ENCODE results near the gene VPS39.

VPS39 gene

DNA sequence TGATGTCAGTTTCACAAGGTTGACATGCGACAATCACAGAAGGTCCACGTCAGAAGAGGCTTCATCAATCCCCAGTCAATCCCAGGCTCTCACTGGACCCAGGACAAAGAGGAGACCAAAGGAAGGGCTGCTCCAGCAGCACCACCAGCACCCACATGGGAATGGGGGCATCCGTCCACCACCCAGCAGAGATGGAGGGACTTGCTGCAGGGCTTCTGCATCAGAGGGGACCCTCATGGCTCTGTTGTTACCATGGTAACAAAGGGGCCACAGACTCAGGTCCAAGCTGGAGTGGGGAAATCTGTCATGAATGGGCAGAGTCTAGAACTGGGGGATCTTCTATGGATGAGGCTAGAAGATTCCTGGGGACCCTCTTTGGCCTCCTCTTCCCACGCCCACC is 64.7 kb downstream of the VPS39 start:
- no peak for DNase-seq

DNA sequence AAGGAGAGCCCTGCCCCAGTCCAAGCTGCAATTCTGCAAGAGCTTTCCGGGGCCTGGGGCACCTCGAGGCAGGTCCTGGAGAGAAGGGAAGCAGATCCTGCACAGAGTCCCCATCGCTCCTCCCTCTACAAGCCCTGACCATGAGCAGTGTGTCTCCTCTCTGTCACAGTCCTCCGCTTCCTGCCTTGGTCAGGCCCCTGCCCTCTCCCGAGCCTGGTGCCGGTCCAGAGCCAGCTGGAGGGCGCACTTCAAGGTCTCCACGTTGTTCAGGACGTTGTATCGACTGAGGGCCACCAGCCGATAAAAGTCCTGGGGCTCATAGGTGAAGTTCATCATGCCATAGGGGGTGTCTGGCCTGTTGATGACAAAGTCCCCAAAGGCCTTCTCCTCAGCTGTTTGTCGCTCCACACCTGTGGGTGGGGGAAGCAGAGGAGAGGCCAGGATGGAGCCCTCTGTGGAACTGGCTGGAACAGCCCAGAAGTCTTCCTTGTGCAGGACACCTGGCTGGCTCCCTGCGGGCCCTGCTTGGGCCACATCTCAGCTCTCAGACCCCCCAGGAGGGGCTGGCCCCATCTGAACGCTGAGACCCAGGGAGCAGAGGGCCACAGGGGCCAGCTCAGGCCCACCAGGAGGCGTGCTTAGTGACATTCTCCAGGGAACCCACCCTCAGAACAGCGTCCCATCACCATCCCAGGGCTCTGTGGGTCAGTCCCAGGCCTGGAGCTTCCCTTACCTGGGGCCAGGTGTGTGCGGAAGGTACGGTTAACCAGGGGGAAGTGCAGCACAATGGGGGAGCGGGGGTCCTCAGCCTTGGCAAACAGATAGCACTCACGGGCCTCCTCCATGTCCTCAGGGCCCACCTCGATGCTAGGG is 66.1 kb downstream of the VPS39 start:
- no peak for DNase-seq

GRCh38 chr15:42141246-42141645 is 66.9 kb downstream of the VPS39 start:
- DNase-seq, result no peak

DNA sequence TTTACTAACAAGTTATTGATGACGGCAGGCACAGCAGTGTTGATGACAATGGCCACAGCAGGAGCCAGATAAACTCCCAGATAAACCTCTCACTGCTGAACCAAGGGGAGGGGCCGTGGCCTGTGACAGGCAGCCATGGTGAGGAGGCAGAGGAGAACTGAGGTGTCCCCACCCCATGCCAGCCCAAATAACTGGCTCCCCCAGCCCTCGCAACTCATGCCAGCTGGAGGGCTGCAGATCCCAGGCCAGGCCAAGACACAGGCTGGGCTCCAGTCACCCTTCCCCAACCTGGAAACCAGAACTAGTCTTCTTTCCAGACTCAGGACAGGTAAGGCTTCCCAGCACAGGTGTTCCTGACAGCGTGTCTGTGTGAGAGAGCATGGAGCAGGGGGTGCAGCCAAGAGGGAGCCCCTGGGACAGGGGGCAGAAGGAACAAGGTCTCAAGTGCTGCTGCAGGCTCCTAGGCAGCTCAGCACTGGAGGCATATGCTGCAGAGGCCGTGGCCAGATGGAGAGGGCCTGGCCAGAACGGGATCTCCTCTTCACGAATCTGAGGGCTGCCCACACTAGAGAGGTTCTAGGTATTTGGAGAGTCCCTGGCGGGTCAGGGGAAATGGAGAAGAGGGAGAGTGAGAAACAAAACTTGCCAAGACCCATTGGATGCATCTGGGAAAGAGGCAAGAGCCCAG is 67.6 kb downstream of the VPS39 start:
- no peak for DNase-seq

DNA sequence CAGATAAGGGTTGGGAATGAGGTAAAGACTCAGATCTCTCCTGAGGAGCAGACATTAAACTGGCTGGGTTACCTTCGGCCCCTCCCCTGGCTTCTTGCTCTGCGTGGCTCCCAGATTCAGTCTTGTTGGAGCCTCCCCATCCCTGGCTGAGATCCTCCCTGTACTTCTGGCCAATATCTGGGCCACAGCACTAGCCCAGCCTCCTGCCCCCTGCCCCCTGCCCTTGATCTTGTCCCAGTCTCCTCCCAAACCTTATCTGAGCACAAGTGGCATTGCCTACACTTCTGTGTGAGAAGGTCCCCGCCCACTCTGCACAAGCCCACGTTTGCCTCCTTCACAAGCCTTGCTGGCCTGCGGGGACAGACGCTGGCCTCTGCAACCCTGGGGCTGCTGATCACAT is 68.5 kb downstream of the VPS39 start:
- DNase-seq, result no peak

DNA sequence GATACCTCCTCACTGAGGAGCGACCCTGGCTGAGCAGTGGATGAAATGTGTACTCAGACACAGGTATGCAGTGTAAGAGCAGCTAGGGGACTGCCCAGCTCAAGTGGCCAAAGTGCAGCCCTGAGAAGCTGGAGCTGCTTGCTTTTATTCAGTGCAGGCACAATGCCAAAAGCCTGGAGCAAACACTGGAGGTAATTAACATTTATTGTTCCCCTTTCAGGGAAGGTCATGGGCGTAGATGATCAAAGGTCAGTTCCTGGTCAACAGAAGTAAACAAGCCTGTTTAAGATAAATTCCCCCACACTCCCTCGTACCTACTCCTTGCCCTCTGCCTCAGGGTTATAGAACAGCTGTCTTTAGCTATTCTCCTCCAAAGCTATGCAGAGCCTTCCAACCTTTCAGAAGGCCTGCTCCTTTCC is 69.1 kb downstream of the VPS39 start:
- no peak for DNase-seq

GRCh38 chr15:42138411-42138810 is 69.7 kb downstream of the VPS39 start:
- DNase-seq, result no peak

DNA sequence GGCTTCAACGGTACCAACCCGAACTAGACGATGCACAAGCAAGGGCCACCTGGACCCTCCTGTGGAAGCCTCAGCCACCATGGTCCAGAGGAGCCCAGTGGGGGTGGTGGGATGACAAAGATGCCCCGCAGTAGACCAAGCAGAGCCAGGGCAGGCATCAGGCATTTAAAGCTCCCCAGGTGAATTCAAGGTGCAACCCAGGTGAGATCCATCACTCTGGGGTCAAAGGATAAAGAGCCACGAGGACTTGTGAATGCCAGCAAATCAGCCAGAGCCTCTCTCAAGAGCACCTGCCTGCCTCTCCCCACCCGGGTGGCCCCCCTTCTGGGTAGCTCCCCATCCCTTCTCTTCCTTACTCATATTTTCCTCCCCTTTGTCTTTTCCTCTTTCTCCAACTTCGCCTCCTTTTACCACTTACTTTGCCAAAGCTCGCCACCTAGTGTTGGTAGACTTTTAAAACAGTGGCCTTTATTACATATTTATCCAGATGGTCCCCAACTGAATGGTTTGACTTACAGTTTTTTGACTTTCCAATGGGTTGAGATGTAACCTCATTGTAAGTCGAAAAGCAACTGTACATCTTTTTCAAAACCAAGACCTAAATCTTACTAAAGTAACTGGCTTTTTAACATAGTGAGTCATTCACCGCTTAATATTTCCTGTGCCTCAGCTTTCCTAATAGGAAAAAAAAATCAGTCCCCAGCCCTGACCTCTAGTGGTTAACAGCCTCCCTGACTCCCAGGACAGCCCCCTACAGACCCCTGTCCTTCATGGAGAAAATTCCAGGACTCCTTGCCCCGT is 70.4 kb downstream of the VPS39 start:
- DNase-seq, result no peak

GRCh38 chr15:42136513-42136912 is 71.6 kb downstream of the VPS39 start:
- no peak for DNase-seq

DNA sequence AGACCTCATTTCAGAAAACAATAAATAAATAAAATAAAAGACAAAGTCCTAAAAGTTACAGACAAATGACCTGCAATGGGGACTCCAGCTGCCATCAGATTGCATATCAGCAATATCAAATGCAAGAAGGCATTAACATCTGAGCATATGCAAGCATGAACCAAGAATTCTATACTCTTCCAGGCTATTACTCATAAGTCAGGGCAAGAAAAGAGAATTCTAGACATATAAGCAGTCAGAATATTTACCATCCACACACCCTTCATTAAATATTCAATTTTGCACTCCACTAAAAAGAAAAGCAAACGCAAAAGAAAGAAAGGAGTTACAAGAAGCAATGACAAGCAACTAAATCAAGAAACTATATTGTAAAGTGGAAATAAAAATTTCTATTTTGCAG is 72.8 kb downstream of the VPS39 start:
- DNase-seq, result no peak

DNA sequence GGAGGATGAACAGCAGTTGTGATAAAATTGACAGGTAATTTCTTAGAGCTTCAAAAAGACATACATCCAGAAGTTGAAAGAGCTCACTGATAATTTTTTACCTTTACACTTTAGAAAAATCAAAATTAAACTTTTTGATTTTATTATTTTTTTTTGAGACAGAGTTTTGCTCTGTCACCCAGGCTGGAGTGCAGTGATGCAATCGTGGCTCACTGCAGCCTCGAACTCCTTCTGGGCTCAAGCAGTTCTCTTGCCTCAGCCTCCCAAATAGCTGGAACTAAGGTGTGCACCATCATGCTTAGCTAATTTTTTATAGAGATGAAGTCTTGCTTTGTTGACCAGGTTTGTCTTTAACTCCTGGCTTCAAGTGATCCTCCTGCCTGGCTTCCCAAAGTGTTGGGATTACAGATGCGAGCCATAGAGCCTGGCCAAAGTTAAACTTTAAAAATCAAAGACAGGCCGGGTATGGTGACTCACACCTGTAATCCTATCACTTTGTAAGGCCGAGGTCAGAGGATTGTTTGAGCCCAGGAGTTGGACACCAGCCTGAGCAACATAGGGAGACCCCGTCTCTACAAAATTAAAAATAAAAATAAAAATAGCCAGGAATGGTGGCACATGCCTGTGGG is 73.4 kb downstream of the VPS39 start:
- DNase-seq, result no peak

DNA sequence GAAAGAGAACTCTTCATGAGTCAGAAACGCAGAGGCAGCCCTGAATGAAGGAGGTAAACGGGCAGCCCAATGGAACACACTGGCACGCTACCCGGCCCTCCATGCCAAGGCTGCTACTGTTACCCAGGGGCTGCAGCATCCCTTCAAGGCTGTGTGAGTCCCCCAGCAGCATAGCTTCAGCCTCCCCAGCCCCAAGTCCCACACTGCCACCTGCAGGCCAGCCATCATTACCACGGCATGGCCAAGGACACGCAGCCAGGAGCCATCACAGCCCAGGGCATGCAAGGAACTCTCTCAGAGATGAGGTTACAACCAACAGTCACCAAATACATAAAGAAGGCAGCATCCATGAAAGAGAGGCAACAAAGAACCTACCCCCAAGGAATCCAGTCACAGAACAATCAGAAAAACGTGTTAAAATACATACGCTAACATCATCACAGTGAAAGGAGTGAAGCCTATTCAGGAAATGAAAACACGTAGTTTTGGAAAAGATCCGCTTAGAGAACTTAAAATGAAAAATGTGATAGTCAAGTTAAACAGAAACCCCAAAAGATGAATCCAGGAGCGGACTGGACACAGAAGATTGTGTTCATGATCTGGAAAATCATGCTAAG is 74.1 kb downstream of the VPS39 start:
- peak; percentile 54 for DNase-seq

- no peak for DNase-seq
These were observed 74.7 kb downstream of the VPS39 start for GRCh38 chr15:42133356-42133755.

DNA sequence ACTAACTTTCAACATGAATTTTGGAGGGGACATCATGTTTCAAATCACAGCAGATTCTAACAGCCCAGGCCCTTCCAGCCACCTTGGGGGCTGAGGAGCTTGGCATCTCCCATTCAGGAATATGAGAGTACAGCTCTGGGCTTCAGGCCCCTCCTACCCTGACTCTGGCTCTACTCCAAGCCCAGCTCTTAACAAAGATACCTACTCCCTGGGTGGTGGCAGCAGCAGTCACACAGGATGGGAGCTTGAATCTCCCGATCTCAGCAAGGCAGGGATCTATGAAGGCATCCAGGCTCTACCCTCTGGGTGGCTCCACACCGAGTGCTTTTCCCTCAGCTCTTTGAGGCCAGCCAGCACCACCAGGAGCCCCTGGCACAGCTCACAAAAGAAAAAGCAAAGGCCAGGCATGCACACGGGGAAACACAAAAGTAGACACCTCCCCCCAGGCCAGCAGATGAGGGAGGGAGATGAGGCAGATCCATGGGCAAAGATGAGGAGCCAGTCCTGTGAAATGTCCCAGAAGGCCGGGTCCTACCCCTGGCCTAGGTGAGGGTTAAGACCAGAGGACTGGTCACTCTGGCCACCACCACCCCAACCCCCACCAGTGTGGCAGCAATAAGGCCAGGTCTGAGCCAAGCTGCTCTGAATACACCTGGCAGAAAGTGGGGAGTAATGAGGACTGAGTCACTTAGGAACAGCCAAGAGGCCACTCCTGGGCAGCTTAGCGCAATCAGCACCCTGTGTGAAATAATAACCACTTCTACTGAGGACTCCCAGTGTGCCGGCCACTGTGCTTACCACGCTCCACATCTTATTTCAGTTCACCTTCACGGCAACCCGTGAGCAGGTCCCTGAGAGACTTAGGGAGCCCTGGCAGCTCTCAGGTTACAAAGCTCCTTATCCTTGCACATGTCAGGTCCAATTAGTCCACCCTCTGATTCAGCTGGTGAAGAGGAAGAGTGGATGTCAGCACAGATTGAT is 76.0 kb downstream of the VPS39 start:
- no peak for DNase-seq

- DNase-seq, result no peak
These were observed 77.1 kb downstream of the VPS39 start for GRCh38 chr15:42131006-42131405.

- DNase-seq, result no peak
These were observed 77.7 kb downstream of the VPS39 start for GRCh38 chr15:42130246-42130986.

GRCh38 chr15:42129364-42129763 is 78.7 kb downstream of the VPS39 start:
- no peak for DNase-seq

GRCh38 chr15:42128476-42128875 is 79.6 kb downstream of the VPS39 start:
- no peak for DNase-seq

DNA sequence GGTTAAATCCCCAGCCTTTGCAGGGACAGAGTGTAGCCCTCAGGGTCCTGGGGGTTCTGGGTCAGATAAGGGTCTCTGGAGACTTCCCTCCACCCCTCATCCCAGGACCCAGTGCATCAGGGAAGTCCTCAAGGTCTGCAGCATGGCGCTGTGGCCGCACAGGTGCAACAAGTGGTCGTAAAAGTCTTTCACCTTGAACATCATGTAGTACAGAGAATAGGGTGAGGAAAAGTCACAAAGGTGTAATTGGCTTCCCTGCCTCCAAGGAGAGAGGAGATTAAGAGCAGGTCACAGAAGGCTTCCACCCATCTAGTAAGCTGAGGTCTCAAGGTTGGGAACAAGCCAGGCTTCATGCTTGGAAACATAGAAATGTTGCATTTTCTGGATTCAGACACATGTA is 84.6 kb downstream of the VPS39 start:
- no peak for DNase-seq

DNA sequence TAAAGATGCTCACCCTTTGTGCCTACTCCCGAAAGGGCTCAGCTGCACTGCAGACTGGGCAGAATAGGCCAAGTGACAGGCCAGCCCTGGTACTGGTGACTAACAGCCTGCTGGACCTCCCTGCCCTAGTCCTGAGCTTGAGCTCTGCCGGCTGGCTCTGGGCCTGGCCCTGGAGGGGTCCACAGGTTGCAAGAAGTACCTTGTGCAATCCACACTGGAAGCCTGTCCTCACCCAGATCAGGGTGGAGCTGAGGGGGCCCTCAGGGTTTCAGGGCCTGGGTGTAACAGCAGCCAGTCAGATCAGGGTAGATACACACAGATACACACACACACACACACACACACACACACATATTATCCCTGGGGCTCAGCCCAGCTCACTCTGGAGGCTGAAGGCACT is 86.4 kb downstream of the VPS39 start:
- DNase-seq, result no peak

GRCh38 chr15:42121021-42121420 is 87.1 kb downstream of the VPS39 start:
- no peak for DNase-seq
